ENCODE measurements around the gene PLXNA4. TPM values are rescaled to one million over a fixed set of nuclear protein-coding genes. Genes with fewer than 3 reads are reported as not detected.

The PLXNA4 gene
- total and polyA plus RNA-seq, 8 donors, result 1.9 to 6.6 (median 3.4) TPM

GRCh38 chr7:132407764-132408163 is 168.5 kb downstream of the PLXNA4 start:
- ATAC-seq (no peak), DNase-seq (no peak)
- no peak for TF ChIP-seq CTCF (IDR thresholded peaks at IDR 0.05)
- no peaks in the 10 kb centered on the region for H3K36me3 ChIP-seq
- H3K9me3 ChIP-seq, result no peaks in the 10 kb centered on the region
- H3K4me3 ChIP-seq, result no peak overlapping the region
- H3K27me3 ChIP-seq, result peaks cover 0 to 8% of the 10 kb centered on the region in 2 donors
- intact Hi-C loops (cut with DNase I), result no loop called here
- no peaks in the 10 kb centered on the region for H3K4me1 ChIP-seq
- H3K27ac ChIP-seq, result no peak overlapping the region

GRCh38 chr7:132406039-132406438 is 170.2 kb downstream of the PLXNA4 start:
- ATAC-seq (no peak), DNase-seq (no peak)
- H3K27me3 ChIP-seq, result no peaks in the 10 kb centered on the region
- no peaks in the 10 kb centered on the region for H3K9me3 ChIP-seq
- intact Hi-C loops (cut with DNase I), result no loop called here
- H3K4me3 ChIP-seq, result no peak overlapping the region
- no peaks in the 10 kb centered on the region for H3K36me3 ChIP-seq
- TF ChIP-seq CTCF (IDR thresholded peaks at IDR 0.05), result no peak
- no peaks in the 10 kb centered on the region for H3K4me1 ChIP-seq
- no peak overlapping the region for H3K27ac ChIP-seq

- Histone ChIP-seq H3K27ac (no peak overlapping the region), H3K27me3 (no peaks in the 10 kb centered on the region), H3K36me3 (no peaks in the 10 kb centered on the region), H3K9me3 (no peaks in the 10 kb centered on the region), H3K4me1 (no peaks in the 10 kb centered on the region), H3K4me3 (no peak overlapping the region)
- ATAC-seq (no peak), DNase-seq (no peak)
- intact Hi-C loops (cut with DNase I), result no loop called here
- no peak for TF ChIP-seq CTCF (IDR thresholded peaks at IDR 0.05)
Measured at GRCh38 chr7:132404261-132404660, 172.0 kb downstream of the PLXNA4 start.

- H3K27ac ChIP-seq, result no peak overlapping the region
- H3K4me1 ChIP-seq, result no peaks in the 10 kb centered on the region
- no peaks in the 10 kb centered on the region for H3K36me3 ChIP-seq
- intact Hi-C loops (cut with DNase I), result no loop called here
- no peak for TF ChIP-seq CTCF (IDR thresholded peaks at IDR 0.05)
- ATAC-seq (peak; percentile 15), DNase-seq (no peak)
- H3K27me3 ChIP-seq, result no peaks in the 10 kb centered on the region
- no peak overlapping the region for H3K4me3 ChIP-seq
- no peaks in the 10 kb centered on the region for H3K9me3 ChIP-seq
Measured at GRCh38 chr7:132403465-132404110, 172.7 kb downstream of the PLXNA4 start.

- H3K4me1 ChIP-seq, result no peaks in the 10 kb centered on the region
- no peak overlapping the region for H3K27ac ChIP-seq
- no peak for TF ChIP-seq CTCF (IDR thresholded peaks at IDR 0.05)
- peak; percentile 11 for ATAC-seq
- no peak for DNase-seq
- intact Hi-C loops (cut with DNase I), result no loop called here
- H3K36me3 ChIP-seq, result no peaks in the 10 kb centered on the region
- H3K4me3 ChIP-seq, result no peak overlapping the region
- no peaks in the 10 kb centered on the region for H3K9me3 ChIP-seq
- no peaks in the 10 kb centered on the region for H3K27me3 ChIP-seq
Measured at GRCh38 chr7:132402751-132403245, 173.5 kb downstream of the PLXNA4 start.
